ENCODE results near the gene TRAFD1. TPM values are rescaled to one million over a fixed set of nuclear protein-coding genes. Genes with fewer than 3 reads are reported as not detected.

The TRAFD1 gene
- total and polyA plus RNA-seq, 3 donors from 2014 or later, result 46.6 to 77.3 (median 53.6) TPM

- no peak for DNase-seq
- WGBS, 2 donors, result 87 to 93% methylated on average over 3 of the region's 3 CpGs
- no peak overlapping the region for H3K4me3 ChIP-seq
- H3K4me1 ChIP-seq, result no peaks in the 10 kb centered on the region
- TF ChIP-seq POLR2A (IDR thresholded peaks at IDR 0.05) (no peak), CTCF (IDR thresholded peaks at IDR 0.05) (no peak)
- H3K36me3 ChIP-seq (ENCODE audit: low read depth, missing control alignments), result no peaks in the 10 kb centered on the region
- H3K9me3 ChIP-seq, result no peaks in the 10 kb centered on the region
- intact Hi-C loops (cut with DNase I; ENCODE audit: low total_unique reads), result no loop called here
- no peak overlapping the region for H3K27ac ChIP-seq
- H3K27me3 ChIP-seq, result no peaks in the 10 kb centered on the region
Observed at GRCh38 chr12:112134731-112135130, 9.4 kb downstream of the TRAFD1 start.

- WGBS, 2 donors, result 68 to 80% methylated on average over 4 to 5 of the region's 5 CpGs
- TF ChIP-seq CTCF (IDR thresholded peaks at IDR 0.05), result no peak
- TF ChIP-seq POLR2A (IDR thresholded peaks at IDR 0.05), result no peak
- no peak overlapping the region for H3K4me3 ChIP-seq
- no peak overlapping the region for H3K27ac ChIP-seq
- DNase-seq, result no peak
- no peaks in the 10 kb centered on the region for H3K9me3 ChIP-seq
- intact Hi-C loops (cut with DNase I; ENCODE audit: low total_unique reads), result no loop called here
- no peaks in the 10 kb centered on the region for H3K27me3 ChIP-seq
- H3K36me3 ChIP-seq (ENCODE audit: low read depth, missing control alignments), result no peaks in the 10 kb centered on the region
- H3K4me1 ChIP-seq, result no peaks in the 10 kb centered on the region
Observed at GRCh38 chr12:112140728-112141127, 15.4 kb downstream of the TRAFD1 start.

- Histone ChIP-seq H3K4me1 (no peaks in the 10 kb centered on the region), H3K27me3 (no peaks in the 10 kb centered on the region), H3K36me3 (ENCODE audit: low read depth, missing control alignments) (no peaks in the 10 kb centered on the region), H3K27ac (no peak overlapping the region), H3K4me3 (no peak overlapping the region), H3K9me3 (no peaks in the 10 kb centered on the region)
- TF ChIP-seq POLR2A (IDR thresholded peaks at IDR 0.05) (no peak), CTCF (IDR thresholded peaks at IDR 0.05) (no peak)
- intact Hi-C loops (cut with DNase I; ENCODE audit: low total_unique reads), result no loop called here
- DNase-seq, result no peak
- WGBS, 2 donors, result 93 to 100% methylated on average over 1 of the region's 1 CpG
Observed at GRCh38 chr12:112146123-112146522, 20.8 kb downstream of the TRAFD1 start.

GRCh38 chr12:112148031-112148513, 22.7 kb downstream of the TRAFD1 start:
- no peaks in the 10 kb centered on the region for H3K9me3 ChIP-seq
- H3K4me3 ChIP-seq, result no peak overlapping the region
- TF ChIP-seq CTCF (IDR thresholded peaks at IDR 0.05), result no peak
- no peak for TF ChIP-seq POLR2A (IDR thresholded peaks at IDR 0.05)
- intact Hi-C loops (cut with DNase I; ENCODE audit: low total_unique reads), result no loop called here
- H3K4me1 ChIP-seq, result no peaks in the 10 kb centered on the region
- no peaks in the 10 kb centered on the region for H3K36me3 ChIP-seq (ENCODE audit: low read depth, missing control alignments)
- no peak for DNase-seq
- WGBS, 2 donors, result 79 to 95% methylated on average over 1 to 3 of the region's 3 CpGs
- no peak overlapping the region for H3K27ac ChIP-seq
- H3K27me3 ChIP-seq, result no peaks in the 10 kb centered on the region

- DNase-seq, result peak; percentile 3
- TF ChIP-seq CTCF (IDR thresholded peaks at IDR 0.05) (no peak), POLR2A (IDR thresholded peaks at IDR 0.05) (no peak)
- no peak overlapping the region for H3K4me3 ChIP-seq
- H3K36me3 ChIP-seq (ENCODE audit: low read depth, missing control alignments), result no peaks in the 10 kb centered on the region
- intact Hi-C loops (cut with DNase I; ENCODE audit: low total_unique reads), result no loop called here
- H3K9me3 ChIP-seq, result no peaks in the 10 kb centered on the region
- no peaks in the 10 kb centered on the region for H3K27me3 ChIP-seq
- no peaks in the 10 kb centered on the region for H3K4me1 ChIP-seq
- WGBS, 2 donors, result 94 to 96% methylated on average over 5 of the region's 5 CpGs
- no peak overlapping the region for H3K27ac ChIP-seq
Observed at GRCh38 chr12:112149596-112149995, 24.2 kb downstream of the TRAFD1 start.
